ENCODE measurements around the gene ATP2A1. TPM values are rescaled to one million over a fixed set of nuclear protein-coding genes. Genes with fewer than 3 reads are reported as not detected.

Gene ATP2A1
- total and polyA plus RNA-seq, 2 of the 8 experiments (the other 6 are each of a cell fraction or from before 2014, with no cell fraction given): 1.7 to 2.4 TPM

DNA sequence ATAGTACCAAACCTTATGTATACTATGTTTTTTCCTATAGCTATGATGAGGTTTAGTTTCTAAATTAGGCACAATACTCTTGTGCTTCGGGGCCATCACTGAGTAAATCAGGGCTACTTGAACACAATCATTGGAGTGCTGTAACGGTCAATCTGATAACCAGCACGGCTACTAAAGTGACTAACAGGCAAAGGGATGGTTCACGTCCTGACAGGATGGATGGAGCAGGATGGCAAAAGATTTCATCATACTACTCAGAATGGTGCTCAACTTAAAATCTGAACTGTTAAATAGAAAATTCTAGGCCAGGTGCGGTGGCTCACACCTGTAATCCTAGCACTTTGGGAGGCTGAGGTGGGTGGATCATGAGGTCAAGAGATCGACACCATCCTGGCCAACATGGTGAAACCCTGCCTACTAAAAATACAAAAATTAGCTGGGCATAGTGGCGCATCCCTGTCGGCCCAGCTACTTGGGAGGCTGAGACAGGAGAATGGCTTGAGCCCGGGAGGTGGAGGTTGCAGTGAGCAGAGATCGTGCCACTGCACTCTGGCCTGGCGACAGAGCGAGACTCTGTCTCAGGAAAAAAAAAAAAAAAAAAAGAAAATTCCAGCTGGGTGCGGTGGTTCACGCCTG is 39.2 kb upstream of the ATP2A1 start:
- no peak overlapping the region for H2BK120ac ChIP-seq (replicated peaks; ENCODE audit: low read depth, low read length)
- H3K4me3 ChIP-seq (ENCODE audit: extremely low read depth in 1 of 4, insufficient read depth in 2 of 4, low read depth in 3 of 4, low read length in 4 of 4): no peak overlapping the region
- H2BK5ac ChIP-seq (ENCODE audit: low read depth, low read length): no peak overlapping the region
- no peak overlapping the region for H3K23ac ChIP-seq (ENCODE audit: insufficient read length)
- no peak overlapping the region for H3K4ac ChIP-seq (replicated peaks; ENCODE audit: insufficient read length, low read depth, low read length)
- H3K23me2 ChIP-seq (ENCODE audit: low read depth, low read length): no peaks in the 10 kb centered on the region; the same call in 1 of the 2 replicates
- CTCF ChIA-PET (ENCODE audit: partially characterized antibody): interaction anchor here (1.3 kb wide), 1 partner anchor 30 kb away, joined by 3 read pairs; no protein-coding TSS in a partner anchor
- H3K14ac ChIP-seq (ENCODE audit: insufficient read length): no peak overlapping the region
- 0 out of 4 replicates have a peak, but pooled peaks cover 0 to under 1% of the 10 kb centered on the region in 2 experiments for H3K79me2 ChIP-seq (ENCODE audit: control insufficient read depth in 1 of 2, insufficient read depth in 2 of 2, low read length in 2 of 2)
- peaks cover 2 to 17% of the 10 kb centered on the region in 2 experiments for H4K20me1 ChIP-seq (replicated peaks in 1 of 2; ENCODE audit: control insufficient read depth in 1 of 2, insufficient read depth in 2 of 2, low read length in 2 of 2)
- H2AK5ac ChIP-seq (ENCODE audit: low read depth, low read length): no peak overlapping the region
- POLR2A ChIA-PET (ENCODE audit: partially characterized antibody): interaction anchor here (0.7 to 23.4 kb wide), 7 partner anchors 12 to 110 kb away, joined by 3 to 756 read pairs (median 6); partner anchors contain the start of genes ATP2A1, ATXN2L and SH2B1
- no peaks in the 10 kb centered on the region for H3K9me3 ChIP-seq (ENCODE audit: insufficient read depth in 2 of 2, low read depth in 1 of 2, low read length in 1 of 2)
- H3K27me3 ChIP-seq (replicated peaks in 1 of 4; ENCODE audit: control insufficient read depth in 3 of 4, extremely low read depth in 1 of 4, insufficient read depth in 3 of 4, low read length in 3 of 4): no peaks in the 10 kb centered on the region
- TF ChIP-seq CREB1 (IDR thresholded peaks at IDR 0.05) (no peak), SUZ12 (IDR thresholded peaks at IDR 0.05; ENCODE audit: low read length) (no peak), GABPA (IDR thresholded peaks at IDR 0.05; ENCODE audit: borderline replicate concordance, insufficient read depth, low read length) (no peak), NANOG (IDR thresholded peaks at IDR 0.05; ENCODE audit: insufficient read depth, low read depth, low read length, poor library complexity, severe bottlenecking) (no peak), POLR2A (IDR thresholded peaks at IDR 0.05; ENCODE audit: control extremely low read depth in 1 of 2, low read depth in 2 of 2, low read length in 2 of 2) (peak; percentile 28 to 40; a peak in 1 of 3 replicates)
- peaks cover 28 to 66% (median 47%) of the 10 kb centered on the region in 4 experiments for H3K36me3 ChIP-seq (ENCODE audit: control insufficient read depth in 2 of 4, insufficient read depth in 4 of 4, low read length in 3 of 4)
- H2BK12ac ChIP-seq (ENCODE audit: low read depth, low read length): no peak overlapping the region
- H3K4me1 ChIP-seq (replicated peaks in 1 of 4; ENCODE audit: control insufficient read depth in 3 of 4, insufficient read depth in 4 of 4, low read length in 3 of 4): no peaks in the 10 kb centered on the region
- H4K91ac ChIP-seq (replicated peaks; ENCODE audit: insufficient read length, low read length): no peak overlapping the region
- no peak for DNase-seq (ENCODE audit: low read depth in 1 of 2, low spot score in 2 of 2)
- H2AFZ ChIP-seq (ENCODE audit: low read length): no peak overlapping the region
- no peak overlapping the region for H4K5ac ChIP-seq (ENCODE audit: insufficient read length, low read depth, low read length)
- no peak overlapping the region for H4K8ac ChIP-seq (ENCODE audit: extremely low read depth, insufficient read depth, low read length)
- 0 out of 2 replicates have a peak, but pooled peaks cover 2% of the 10 kb centered on the region for H3K79me1 ChIP-seq (ENCODE audit: low read depth, low read length)
- no peak overlapping the region for H3K9ac ChIP-seq (replicated peaks in 1 of 4; ENCODE audit: extremely low read depth in 1 of 4, low read depth in 3 of 4, low read length in 3 of 4)
- no peak overlapping the region for H3K56ac ChIP-seq (replicated peaks; ENCODE audit: insufficient read length, low read depth, low read length)
- FAIRE-seq: no peak
- H3K27ac ChIP-seq (ENCODE audit: low read depth, low read length): no peak overlapping the region
- H2BK20ac ChIP-seq (ENCODE audit: low read length): no peak overlapping the region
- H3K18ac ChIP-seq (ENCODE audit: extremely low read depth, low read length): no peak overlapping the region
- 86% methylated on average over 12 of the region's 14 CpGs; no CpG with 5 or more reads in 1 of the 2 experiments for WGBS, 2 experiments (ENCODE audit: extremely low coverage in 1 of 2, insufficient coverage in 1 of 2, insufficient read length in 1 of 2, insufficient replicate concordance in 2 of 2, low coverage in 1 of 2, low lambda C conversion rate in 2 of 2, missing lambda C conversion rate in 1 of 2)
- H2BK15ac ChIP-seq (ENCODE audit: low read length): no peak overlapping the region
- no peak overlapping the region for H3K4me2 ChIP-seq (ENCODE audit: insufficient read depth in 1 of 2, low read depth in 2 of 2, low read length in 2 of 2)

All from H1 (cell line).